ENCODE results near the gene PLPPR5. TPM values are rescaled to one million over a fixed set of nuclear protein-coding genes. Genes with fewer than 3 reads are reported as not detected.

Gene PLPPR5
- total RNA-seq, 1 experiment from 2014 or later, result 0.45 TPM

GRCh38 chr1:98989556-98989907, 15.1 kb downstream of the PLPPR5 start:
- no peaks in the 10 kb centered on the region for H3K36me3 ChIP-seq (replicated peaks; ENCODE audit: control insufficient read depth, insufficient read depth, low read length)
- no peak overlapping the region for H3K4me3 ChIP-seq (ENCODE audit: insufficient read depth, low read depth, low read length)
- H3K27me3 ChIP-seq (ENCODE audit: control insufficient read depth, insufficient read depth, low read length), result no peaks in the 10 kb centered on the region
- no peak for DNase-seq

DNA sequence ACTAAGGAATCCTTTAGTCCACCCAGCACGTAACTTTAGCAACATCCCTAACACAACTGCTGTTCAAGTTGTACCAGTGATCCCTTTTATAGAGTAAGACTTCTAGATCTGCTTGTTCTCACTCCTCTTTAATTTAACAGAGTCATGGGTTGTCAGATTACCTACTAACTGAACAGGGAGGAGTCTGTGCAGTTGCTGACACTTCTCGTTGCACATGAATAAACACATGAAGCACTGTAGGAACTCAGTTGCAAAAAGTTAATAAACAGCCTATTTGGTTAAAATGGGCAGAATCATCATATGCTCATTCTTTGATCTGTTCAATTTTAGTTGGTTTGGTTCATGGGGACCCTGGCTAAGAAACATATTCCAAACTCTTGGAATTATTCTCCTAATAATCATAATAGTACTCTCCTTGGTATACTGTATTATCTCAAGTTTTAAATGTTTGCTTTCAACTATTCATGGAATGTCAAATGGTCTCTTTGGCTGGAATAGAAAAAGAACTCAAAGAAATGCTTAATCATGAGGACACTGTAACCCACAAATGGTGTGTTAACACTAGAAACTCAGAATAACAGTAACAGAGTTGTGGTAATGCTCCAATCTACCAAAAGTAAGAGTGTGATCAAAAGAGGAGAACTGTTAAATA, 15.6 kb downstream of the PLPPR5 start:
- no peak for DNase-seq
- no peaks in the 10 kb centered on the region for H3K27me3 ChIP-seq (ENCODE audit: control insufficient read depth, insufficient read depth, low read length)
- no peak overlapping the region for H3K4me3 ChIP-seq (ENCODE audit: insufficient read depth, low read depth, low read length)
- no peaks in the 10 kb centered on the region for H3K36me3 ChIP-seq (replicated peaks; ENCODE audit: control insufficient read depth, insufficient read depth, low read length)

DNA sequence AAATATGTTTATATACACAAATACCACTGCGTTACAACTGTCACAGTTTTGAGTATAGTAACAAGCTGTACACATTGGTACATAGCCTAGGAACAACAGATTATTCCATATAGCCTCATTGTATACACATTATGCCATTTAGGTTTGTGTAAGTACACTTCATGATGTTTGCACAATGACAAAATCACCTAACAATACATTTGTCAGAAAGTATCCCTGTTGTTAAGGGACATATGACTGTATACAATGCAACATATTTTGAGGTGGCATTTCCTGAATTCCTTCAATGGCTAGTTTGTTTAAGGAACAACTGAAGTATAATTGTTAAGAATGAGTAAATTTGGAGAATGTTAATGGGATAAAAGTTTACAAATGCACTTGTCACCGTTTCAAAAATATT, 19.0 kb downstream of the PLPPR5 start:
- no peak for DNase-seq
- no peaks in the 10 kb centered on the region for H3K27me3 ChIP-seq (ENCODE audit: control insufficient read depth, insufficient read depth, low read length)
- no peaks in the 10 kb centered on the region for H3K36me3 ChIP-seq (replicated peaks; ENCODE audit: control insufficient read depth, insufficient read depth, low read length)
- H3K4me3 ChIP-seq (ENCODE audit: insufficient read depth, low read depth, low read length), result no peak overlapping the region

DNA sequence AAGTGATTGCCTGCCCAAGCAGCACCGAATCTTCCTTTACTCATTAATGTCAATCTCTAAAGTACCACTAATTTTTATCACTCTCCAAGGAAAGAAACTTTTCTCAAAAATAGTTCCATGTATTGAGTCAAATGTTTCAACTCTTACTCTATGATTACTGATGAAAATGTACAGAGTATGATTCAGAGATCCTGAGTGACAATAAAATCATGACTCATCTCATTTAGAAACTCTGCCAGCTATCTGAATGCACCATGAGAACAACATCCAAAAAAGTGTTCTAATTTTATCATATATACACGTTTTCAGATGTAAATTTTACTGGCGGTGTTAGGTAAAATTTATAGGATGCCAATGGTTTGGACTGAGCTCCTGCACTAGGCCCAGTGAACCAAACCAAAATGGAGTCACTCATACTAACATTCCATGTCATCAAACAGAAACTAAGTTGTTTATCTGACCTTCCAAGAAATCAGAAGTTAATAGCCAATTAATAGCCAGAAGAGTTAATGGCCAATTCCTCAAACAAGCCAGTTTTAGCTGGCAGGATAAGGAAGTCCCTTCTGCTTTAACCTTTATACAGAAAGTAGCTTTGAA, 22.6 kb downstream of the PLPPR5 start:
- Histone ChIP-seq H3K4me3 (ENCODE audit: insufficient read depth, low read depth, low read length) (no peak overlapping the region), H3K27me3 (ENCODE audit: control insufficient read depth, insufficient read depth, low read length) (no peaks in the 10 kb centered on the region), H3K36me3 (replicated peaks; ENCODE audit: control insufficient read depth, insufficient read depth, low read length) (no peaks in the 10 kb centered on the region)
- DNase-seq, result no peak

GRCh38 chr1:98979463-98979862, 25.2 kb downstream of the PLPPR5 start:
- H3K4me3 ChIP-seq (ENCODE audit: insufficient read depth, low read depth, low read length), result no peak overlapping the region
- H3K36me3 ChIP-seq (replicated peaks; ENCODE audit: control insufficient read depth, insufficient read depth, low read length), result no peaks in the 10 kb centered on the region
- no peaks in the 10 kb centered on the region for H3K27me3 ChIP-seq (ENCODE audit: control insufficient read depth, insufficient read depth, low read length)
- no peak for DNase-seq

GRCh38 chr1:98975810-98976209, 28.9 kb downstream of the PLPPR5 start:
- no peaks in the 10 kb centered on the region for H3K27me3 ChIP-seq (ENCODE audit: control insufficient read depth, insufficient read depth, low read length)
- H3K4me3 ChIP-seq (ENCODE audit: insufficient read depth, low read depth, low read length), result no peak overlapping the region
- DNase-seq, result no peak
- H3K36me3 ChIP-seq (replicated peaks; ENCODE audit: control insufficient read depth, insufficient read depth, low read length), result no peaks in the 10 kb centered on the region

DNA sequence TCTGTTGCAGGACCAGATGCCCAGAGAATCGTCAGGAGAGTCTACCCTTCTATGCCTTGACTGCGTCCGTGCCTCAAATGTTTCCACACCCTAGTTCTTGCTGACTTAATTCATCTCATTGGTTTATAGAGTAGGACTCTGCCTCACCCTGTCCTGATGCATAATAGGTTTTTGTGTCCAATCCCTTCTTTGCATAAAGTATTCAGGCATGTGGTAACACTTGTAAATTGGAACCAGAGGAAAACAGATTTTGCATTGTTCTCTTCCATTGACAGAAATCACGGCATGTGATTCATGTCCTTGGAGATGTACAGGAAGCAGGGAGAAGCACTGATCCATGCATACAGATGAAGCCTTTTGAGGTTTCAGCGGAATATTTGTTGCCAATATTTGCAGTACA, 29.5 kb downstream of the PLPPR5 start:
- no peak for DNase-seq
- Histone ChIP-seq H3K4me3 (ENCODE audit: insufficient read depth, low read depth, low read length) (no peak overlapping the region), H3K27me3 (ENCODE audit: control insufficient read depth, insufficient read depth, low read length) (no peaks in the 10 kb centered on the region), H3K36me3 (replicated peaks; ENCODE audit: control insufficient read depth, insufficient read depth, low read length) (no peaks in the 10 kb centered on the region)

GRCh38 chr1:98969798-98970490, 34.7 kb downstream of the PLPPR5 start:
- H3K36me3 ChIP-seq (replicated peaks; ENCODE audit: control insufficient read depth, insufficient read depth, low read length), result no peaks in the 10 kb centered on the region
- no peak overlapping the region for H3K4me3 ChIP-seq (ENCODE audit: insufficient read depth, low read depth, low read length)
- no peaks in the 10 kb centered on the region for H3K27me3 ChIP-seq (ENCODE audit: control insufficient read depth, insufficient read depth, low read length)
- DNase-seq, result no peak

GRCh38 chr1:98967122-98967521, 37.5 kb downstream of the PLPPR5 start:
- no peak overlapping the region for H3K4me3 ChIP-seq (ENCODE audit: insufficient read depth, low read depth, low read length)
- H3K36me3 ChIP-seq (replicated peaks; ENCODE audit: control insufficient read depth, insufficient read depth, low read length), result no peaks in the 10 kb centered on the region
- DNase-seq, result no peak
- no peaks in the 10 kb centered on the region for H3K27me3 ChIP-seq (ENCODE audit: control insufficient read depth, insufficient read depth, low read length)

GRCh38 chr1:98965394-98965793, 39.3 kb downstream of the PLPPR5 start:
- no peak overlapping the region for H3K4me3 ChIP-seq (ENCODE audit: insufficient read depth, low read depth, low read length)
- H3K36me3 ChIP-seq (replicated peaks; ENCODE audit: control insufficient read depth, insufficient read depth, low read length), result no peaks in the 10 kb centered on the region
- H3K27me3 ChIP-seq (ENCODE audit: control insufficient read depth, insufficient read depth, low read length), result no peaks in the 10 kb centered on the region
- no peak for DNase-seq

- Histone ChIP-seq H3K36me3 (replicated peaks; ENCODE audit: control insufficient read depth, insufficient read depth, low read length) (no peaks in the 10 kb centered on the region), H3K27me3 (ENCODE audit: control insufficient read depth, insufficient read depth, low read length) (no peaks in the 10 kb centered on the region), H3K4me3 (ENCODE audit: insufficient read depth, low read depth, low read length) (no peak overlapping the region)
- peak; percentile 1 for DNase-seq
These were observed 40.5 kb downstream of the PLPPR5 start for GRCh38 chr1:98964198-98964597.

GRCh38 chr1:98963064-98963758, 41.5 kb downstream of the PLPPR5 start:
- H3K4me3 ChIP-seq (ENCODE audit: insufficient read depth, low read depth, low read length), result no peak overlapping the region
- H3K36me3 ChIP-seq (replicated peaks; ENCODE audit: control insufficient read depth, insufficient read depth, low read length), result no peaks in the 10 kb centered on the region
- no peak for DNase-seq
- H3K27me3 ChIP-seq (ENCODE audit: control insufficient read depth, insufficient read depth, low read length), result no peaks in the 10 kb centered on the region

GRCh38 chr1:98962156-98962555, 42.5 kb downstream of the PLPPR5 start:
- H3K4me3 ChIP-seq (ENCODE audit: insufficient read depth, low read depth, low read length), result no peak overlapping the region
- H3K27me3 ChIP-seq (ENCODE audit: control insufficient read depth, insufficient read depth, low read length), result no peaks in the 10 kb centered on the region
- no peaks in the 10 kb centered on the region for H3K36me3 ChIP-seq (replicated peaks; ENCODE audit: control insufficient read depth, insufficient read depth, low read length)
- no peak for DNase-seq

GRCh38 chr1:98949621-98950020, 55.0 kb downstream of the PLPPR5 start:
- no peaks in the 10 kb centered on the region for H3K36me3 ChIP-seq (replicated peaks; ENCODE audit: control insufficient read depth, insufficient read depth, low read length)
- H3K4me3 ChIP-seq (ENCODE audit: insufficient read depth, low read depth, low read length), result no peak overlapping the region
- no peaks in the 10 kb centered on the region for H3K27me3 ChIP-seq (ENCODE audit: control insufficient read depth, insufficient read depth, low read length)
- no peak for DNase-seq

- Histone ChIP-seq H3K36me3 (replicated peaks; ENCODE audit: control insufficient read depth, insufficient read depth, low read length) (no peaks in the 10 kb centered on the region), H3K27me3 (ENCODE audit: control insufficient read depth, insufficient read depth, low read length) (no peaks in the 10 kb centered on the region), H3K4me3 (ENCODE audit: insufficient read depth, low read depth, low read length) (no peak overlapping the region)
- DNase-seq, result no peak
These were observed 55.5 kb downstream of the PLPPR5 start for GRCh38 chr1:98949166-98949565.
